Colonic mucosa (tissue), 4 donors: ENCODE measurements around the gene ADAMTSL3. TPM values are rescaled to one million over a fixed set of nuclear protein-coding genes. Genes with fewer than 3 reads are reported as not detected.

Experiments used
- DNase-seq: peaks from one replicate; pipeline ENCODE4 v3.0.0-alpha.2; 2020
- H3K27ac ChIP-seq: fragments of 200-600 bp; one replicate; pipeline ENCODE4 v1.8.0; 2021
- H3K27me3 ChIP-seq: fragments of 200-600 bp; one replicate; pipeline ENCODE4 v1.8.0; 2021
- H3K36me3 ChIP-seq: fragments of 200-600 bp; one replicate; pipeline ENCODE4 v1.8.0; 2021
- H3K4me1 ChIP-seq: fragments of 200-600 bp; one replicate; pipeline ENCODE4 v1.8.0; 2021; ENCODE audit warnings: mild to moderate bottlenecking
- H3K4me3 ChIP-seq: fragments of 200-600 bp; one replicate; pipeline ENCODE4 v1.8.0; 2021
- H3K9ac ChIP-seq, 2 donors: one replicate each; pipeline ENCODE4 v1.7.0; 2013; ENCODE audit warnings: control low read depth in 2 of 2, low read depth in 2 of 2, low read length in 2 of 2
- H3K9me3 ChIP-seq: fragments of 200-600 bp; one replicate; pipeline ENCODE4 v1.8.0; 2021
- intact Hi-C: fragments of 100-400 bp; cut with DNase I; formaldehyde crosslinking; loops from one replicate; pipeline ENCODE4 v1.14.1; 2022
- total RNA-seq, 2 donors: library from RNA; stranded (reverse); fragmentation: NEBNext Ultra II Directional in 1 of 2; extraction: Animal tissue kit (Norgen Biotek cat#: 25700) in 1 of 2; gene quantifications; one replicate each; pipeline ENCODE4 v1.2.1, GENCODE V29; 2021
- TF ChIP-seq, protein P1 (sequence below): fragments of 200-600 bp; IDR thresholded peaks from one replicate; pipeline ENCODE4 v1.8.0; 2022; ENCODE audit warnings: antibody characterized with exemption, mild to moderate bottlenecking
- donor health status: healthy.
- donor health status: DM: no; HTN: no; CAD: no.
- donor health status: DM: no; HTN: no; CAD: no.

ADAMTSL3 gene
- total RNA-seq, 2 donors from 2014 or later: 0.72 to 4.8 TPM

DNA sequence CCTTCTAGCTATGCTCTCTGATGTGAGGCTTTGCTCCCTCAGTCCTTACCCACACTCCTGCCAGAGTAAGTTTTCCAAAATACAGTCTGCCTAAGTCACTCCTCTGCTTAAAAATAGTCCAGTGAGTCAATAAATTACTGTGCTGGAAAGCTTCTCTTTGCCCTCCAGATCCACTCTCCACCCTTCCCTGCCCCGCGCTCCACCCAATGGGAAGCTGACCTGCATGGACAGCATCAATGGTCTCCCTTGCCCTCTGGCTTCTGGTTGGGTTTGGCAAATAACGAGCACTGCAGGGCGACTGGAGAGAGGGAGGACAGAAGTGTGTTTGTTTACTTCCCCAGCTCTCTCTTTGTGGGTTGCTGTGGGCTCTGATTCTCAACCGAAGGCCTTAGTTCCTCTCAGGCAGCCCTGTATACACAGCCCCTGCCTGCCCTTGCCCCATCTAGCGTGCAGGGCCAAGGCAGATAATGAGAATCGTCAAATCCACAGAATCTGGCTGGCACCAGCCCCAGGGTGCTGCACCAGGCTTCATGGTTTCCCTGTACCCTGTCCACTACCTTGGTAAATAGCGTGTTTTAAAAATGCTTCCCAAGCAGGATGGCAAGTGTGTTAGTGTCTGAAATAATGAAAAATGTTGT is 110.4 kb downstream of the ADAMTSL3 start:
- intact Hi-C loops: no loop called here
- Histone ChIP-seq H3K27me3 (no peaks in the 10 kb centered on the region), H3K9ac (no peak overlapping the region), H3K36me3 (no peaks in the 10 kb centered on the region), H3K9me3 (no peaks in the 10 kb centered on the region), H3K4me1 (no peaks in the 10 kb centered on the region), H3K4me3 (no peak overlapping the region), H3K27ac (no peak overlapping the region)
- TF ChIP-seq, protein P1, sequence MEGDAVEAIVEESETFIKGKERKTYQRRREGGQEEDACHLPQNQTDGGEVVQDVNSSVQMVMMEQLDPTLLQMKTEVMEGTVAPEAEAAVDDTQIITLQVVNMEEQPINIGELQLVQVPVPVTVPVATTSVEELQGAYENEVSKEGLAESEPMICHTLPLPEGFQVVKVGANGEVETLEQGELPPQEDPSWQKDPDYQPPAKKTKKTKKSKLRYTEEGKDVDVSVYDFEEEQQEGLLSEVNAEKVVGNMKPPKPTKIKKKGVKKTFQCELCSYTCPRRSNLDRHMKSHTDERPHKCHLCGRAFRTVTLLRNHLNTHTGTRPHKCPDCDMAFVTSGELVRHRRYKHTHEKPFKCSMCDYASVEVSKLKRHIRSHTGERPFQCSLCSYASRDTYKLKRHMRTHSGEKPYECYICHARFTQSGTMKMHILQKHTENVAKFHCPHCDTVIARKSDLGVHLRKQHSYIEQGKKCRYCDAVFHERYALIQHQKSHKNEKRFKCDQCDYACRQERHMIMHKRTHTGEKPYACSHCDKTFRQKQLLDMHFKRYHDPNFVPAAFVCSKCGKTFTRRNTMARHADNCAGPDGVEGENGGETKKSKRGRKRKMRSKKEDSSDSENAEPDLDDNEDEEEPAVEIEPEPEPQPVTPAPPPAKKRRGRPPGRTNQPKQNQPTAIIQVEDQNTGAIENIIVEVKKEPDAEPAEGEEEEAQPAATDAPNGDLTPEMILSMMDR: no peak
- DNase-seq: no peak

DNA sequence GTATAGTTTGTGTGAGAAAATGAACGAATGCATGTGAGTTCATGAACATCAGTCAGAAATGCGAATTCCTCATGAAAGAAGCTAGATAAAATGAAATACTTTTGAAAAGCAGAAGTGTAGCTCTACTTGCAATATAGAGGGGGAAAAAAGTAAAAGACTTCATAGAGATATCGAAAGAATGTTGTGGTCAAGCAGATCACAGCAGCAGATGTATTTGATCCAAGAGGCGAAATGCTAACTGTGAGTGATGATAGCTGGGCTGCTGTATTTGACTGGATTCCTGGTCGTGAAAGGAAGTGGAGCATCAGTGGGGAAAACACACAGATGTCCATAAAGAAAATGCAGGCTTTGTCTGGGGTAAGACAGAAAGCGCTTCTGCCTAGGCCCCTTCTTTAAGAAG is 112.4 kb downstream of the ADAMTSL3 start:
- H3K36me3 ChIP-seq: no peaks in the 10 kb centered on the region
- DNase-seq: no peak
- H3K9ac ChIP-seq: no peak overlapping the region
- no peaks in the 10 kb centered on the region for H3K9me3 ChIP-seq
- TF ChIP-seq, protein P1: no peak
- intact Hi-C loops: no loop called here
- H3K27ac ChIP-seq: no peak overlapping the region
- no peaks in the 10 kb centered on the region for H3K27me3 ChIP-seq
- no peak overlapping the region for H3K4me3 ChIP-seq
- H3K4me1 ChIP-seq: no peaks in the 10 kb centered on the region

DNA sequence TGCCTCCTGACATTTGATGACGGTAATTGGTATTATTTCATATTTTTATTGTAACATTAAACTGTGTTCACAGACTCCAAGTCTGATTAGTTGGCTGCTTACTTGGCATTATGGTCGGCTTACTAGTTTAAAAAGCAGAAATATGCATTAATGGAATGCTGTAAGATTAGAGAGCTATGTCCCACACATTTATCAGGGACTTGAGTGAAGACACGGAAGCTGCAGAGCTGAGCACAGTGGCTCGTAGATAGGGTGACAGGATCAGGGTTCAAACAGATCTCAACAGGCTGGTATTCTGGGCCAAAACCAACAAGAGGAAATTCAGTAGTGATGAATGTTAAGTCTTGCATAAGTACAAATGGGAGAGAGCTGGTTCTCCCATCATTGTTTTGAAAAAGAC is 113.8 kb downstream of the ADAMTSL3 start:
- no peak overlapping the region for H3K4me3 ChIP-seq
- H3K9ac ChIP-seq: no peak overlapping the region
- H3K4me1 ChIP-seq: no peaks in the 10 kb centered on the region
- no peaks in the 10 kb centered on the region for H3K9me3 ChIP-seq
- intact Hi-C loops: no loop called here
- DNase-seq: no peak
- no peaks in the 10 kb centered on the region for H3K27me3 ChIP-seq
- H3K27ac ChIP-seq: no peak overlapping the region
- TF ChIP-seq, protein P1: no peak
- H3K36me3 ChIP-seq: no peaks in the 10 kb centered on the region

DNA sequence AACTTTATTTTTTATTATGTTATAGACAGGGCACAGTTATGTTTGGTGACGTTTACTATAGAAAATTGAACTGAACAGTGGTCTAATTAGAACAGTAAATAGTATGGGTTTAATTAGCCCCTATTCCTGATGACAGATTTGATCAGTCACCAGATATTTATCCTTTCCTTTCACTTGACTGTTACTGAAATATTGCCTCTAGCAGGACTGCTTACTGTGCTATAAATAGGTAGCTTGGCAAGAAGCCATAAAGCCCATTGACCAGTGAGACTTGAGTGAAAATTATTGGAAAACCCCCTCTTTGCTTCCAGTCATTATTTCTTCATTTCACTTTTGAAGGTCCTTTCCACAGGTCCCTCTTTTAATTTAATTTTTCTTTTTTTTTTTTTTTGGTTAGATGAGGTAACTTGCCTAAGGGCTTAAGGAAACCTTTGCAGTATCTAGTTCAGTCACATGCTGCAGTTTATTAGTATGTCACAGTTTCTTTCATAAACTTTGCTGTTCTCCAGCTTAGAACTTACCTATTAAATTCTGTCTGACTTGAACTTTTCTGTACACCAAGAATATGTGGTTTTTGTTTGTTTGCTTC is 115.6 kb downstream of the ADAMTSL3 start:
- H3K27me3 ChIP-seq: no peaks in the 10 kb centered on the region
- no peak overlapping the region for H3K4me3 ChIP-seq
- H3K4me1 ChIP-seq: no peaks in the 10 kb centered on the region
- no peak overlapping the region for H3K27ac ChIP-seq
- no peak overlapping the region for H3K9ac ChIP-seq
- no peaks in the 10 kb centered on the region for H3K36me3 ChIP-seq
- TF ChIP-seq, protein P1: no peak
- intact Hi-C loops: no loop called here
- H3K9me3 ChIP-seq: no peaks in the 10 kb centered on the region
- DNase-seq: no peak

DNA sequence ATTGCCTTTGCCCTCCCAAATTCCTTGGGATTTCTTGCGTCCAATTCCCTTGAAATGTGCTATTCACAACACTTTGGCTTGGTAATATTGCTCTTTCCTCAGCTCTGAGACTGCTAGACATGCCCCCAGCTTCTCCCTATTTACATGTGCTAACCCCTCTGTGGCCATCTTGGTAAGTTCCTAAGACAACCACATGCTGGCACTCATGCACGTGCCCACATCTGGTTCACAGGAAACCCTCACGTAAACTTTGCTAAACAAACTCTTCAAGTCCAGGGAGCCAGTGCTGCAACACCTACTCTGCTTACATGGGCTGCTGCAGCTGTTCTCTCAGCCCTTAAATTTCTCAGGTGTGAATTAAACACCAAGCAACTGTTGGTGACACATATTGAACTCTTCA is 121.8 kb downstream of the ADAMTSL3 start:
- H3K4me3 ChIP-seq: no peak overlapping the region
- intact Hi-C loops: no loop called here
- DNase-seq: no peak
- H3K27me3 ChIP-seq: no peaks in the 10 kb centered on the region
- H3K36me3 ChIP-seq: no peaks in the 10 kb centered on the region
- no peaks in the 10 kb centered on the region for H3K9me3 ChIP-seq
- TF ChIP-seq, protein P1: no peak
- H3K9ac ChIP-seq: no peak overlapping the region
- no peak overlapping the region for H3K27ac ChIP-seq
- no peaks in the 10 kb centered on the region for H3K4me1 ChIP-seq
